Neural cell (in vitro differentiated cells): Measurements from ENCODE around the gene ZNF644. TPM values are rescaled to one million over a fixed set of nuclear protein-coding genes. Genes with fewer than 3 reads are reported as not detected.

Experiments used
- H2AFZ ChIP-seq: fragments of 200-600, 300-800 bp; sonication (generic), shearing (Covaris generic); 2 replicates; pipeline ENCODE4 v1.6.0; 2014; ENCODE audit warnings: low read depth, mild to moderate bottlenecking, antibody characterized with exemption, low read length, moderate library complexity
- H3F3A ChIP-seq: fragments of 200-600 bp; shearing (Covaris generic); 2 replicates; pipeline ENCODE4 v1.6.1; 2016; ENCODE audit warnings: mild to moderate bottlenecking, moderate library complexity, mixed read lengths, antibody characterized with exemption, low read length; ENCODE audit not compliant: insufficient read depth, poor library complexity, severe bottlenecking
- H3K27ac ChIP-seq: fragments of 200-600, 300-800 bp; sonication (generic), shearing (Covaris generic); 2 replicates; pipeline ENCODE4 v1.5.1; 2014; ENCODE audit warnings: mild to moderate bottlenecking, low read length, moderate library complexity
- H3K27me3 ChIP-seq: fragments of 300-800, 200-600 bp; sonication (generic), shearing (Covaris generic); 2 replicates; pipeline ENCODE4 v1.6.0; 2014; ENCODE audit warnings: mild to moderate bottlenecking, low read depth, low read length, moderate library complexity; ENCODE audit not compliant: insufficient read depth
- H3K36me3 ChIP-seq: fragments of 300-800, 200-600 bp; sonication (generic), shearing (Covaris generic); 2 replicates; pipeline ENCODE4 v1.5.1; 2014; ENCODE audit warnings: mild to moderate bottlenecking, antibody characterized with exemption, low read length, moderate library complexity; ENCODE audit not compliant: insufficient read depth
- H3K4me2 ChIP-seq: fragments of 300-800, 200-600 bp; sonication (generic), shearing (Covaris generic); 2 replicates; pipeline ENCODE4 v1.6.0; 2014; ENCODE audit warnings: mild to moderate bottlenecking, low read length
- H3K4me3 ChIP-seq: fragments of 300-800, 200-600 bp; sonication (generic), shearing (Covaris generic); 2 replicates; pipeline ENCODE4 v1.5.1; 2014; ENCODE audit warnings: mild to moderate bottlenecking, low read length, moderate library complexity
- H3K79me2 ChIP-seq: fragments of 200-600 bp; shearing (Covaris generic); replicated peaks from 2 replicates; pipeline ENCODE4 v1.6.0; 2014; ENCODE audit warnings: mild to moderate bottlenecking, low read length, moderate library complexity; ENCODE audit not compliant: insufficient read depth
- H3K9ac ChIP-seq: fragments of 300-800, 200-600 bp; sonication (generic), shearing (Covaris generic); 2 replicates; pipeline ENCODE4 v1.6.1; 2016; ENCODE audit warnings: mild to moderate bottlenecking, low read length, mixed read lengths
- H3K9me2 ChIP-seq: fragments of 200-600 bp; shearing (Covaris generic); 2 replicates; pipeline ENCODE4 v1.6.1; 2016; ENCODE audit warnings: mild to moderate bottlenecking, low read length, mixed read lengths; ENCODE audit not compliant: insufficient read depth
- H3K9me3 ChIP-seq: fragments of 200-600, 300-800 bp; sonication (generic), shearing (Covaris generic); 2 replicates; pipeline ENCODE4 v1.6.1; 2016; ENCODE audit warnings: mild to moderate bottlenecking, mixed run types, low read length, moderate library complexity, mixed read lengths
- H4K20me1 ChIP-seq: fragments of 200-600 bp; shearing (Covaris generic); 2 replicates; pipeline ENCODE4 v1.6.1; 2016; ENCODE audit warnings: mild to moderate bottlenecking, mixed run types; ENCODE audit not compliant: insufficient read depth
- CTCF ChIP-seq: fragments of 450-650 bp; IDR thresholded peaks from 2 replicates; pipeline ENCODE4 v1.5.1; 2014; ENCODE audit warnings: antibody characterized with exemption, mild to moderate bottlenecking, moderate library complexity; ENCODE audit not compliant: poor library complexity, severe bottlenecking
- EP300 ChIP-seq: fragments of 450-650 bp; conservative IDR thresholded peaks from 2 replicates; pipeline ENCODE4 v1.6.1; 2014; ENCODE audit warnings: antibody characterized with exemption, mild to moderate bottlenecking, moderate library complexity; ENCODE audit not compliant: poor library complexity, severe bottlenecking
- EZH2 ChIP-seq: fragments of 200-600, 300-800 bp; shearing (Covaris generic), sonication (generic); IDR thresholded peaks from 2 replicates; pipeline ENCODE4 v1.6.1; 2014; ENCODE audit warnings: antibody characterized with exemption, low read length, borderline replicate concordance, mild to moderate bottlenecking; ENCODE audit not compliant: insufficient read depth, poor library complexity, severe bottlenecking
- MXI1 ChIP-seq: fragments of 450-650 bp; conservative IDR thresholded peaks from 2 replicates; pipeline ENCODE4 v1.6.1; 2014; ENCODE audit warnings: antibody characterized with exemption, mild to moderate bottlenecking; ENCODE audit not compliant: poor library complexity, severe bottlenecking
- POLR2AphosphoS5 ChIP-seq: IDR thresholded peaks from 2 replicates; pipeline ENCODE4 v1.6.1; 2012
- RAD21 ChIP-seq: fragments of 450-650 bp; conservative IDR thresholded peaks from 2 replicates; pipeline ENCODE4 v1.6.1; 2014; ENCODE audit warnings: antibody characterized with exemption, mild to moderate bottlenecking, moderate library complexity
- REST ChIP-seq: IDR thresholded peaks from 2 replicates; pipeline ENCODE4 v1.6.1; 2012; ENCODE audit warnings: borderline replicate concordance
- SMC3 ChIP-seq: fragments of 450-650 bp; conservative IDR thresholded peaks from 2 replicates; pipeline ENCODE4 v1.6.1; 2014; ENCODE audit warnings: antibody characterized with exemption, mild to moderate bottlenecking, moderate library complexity; ENCODE audit not compliant: poor library complexity
- TAF1 ChIP-seq: IDR thresholded peaks from 2 replicates; pipeline ENCODE4 v1.6.1; 2012; ENCODE audit warnings: low read depth
- polyA plus RNA-seq: library from polyadenylated mRNA; depleted of rRNA; stranded (reverse); fragments of >200 nt; gene quantifications from 2 replicates; pipeline ENCODE4 v1.2.3, GENCODE V29; 2014

ZNF644 gene
- polyA plus RNA-seq, 1 donor from 2014 or later, result 71.7 TPM

DNA sequence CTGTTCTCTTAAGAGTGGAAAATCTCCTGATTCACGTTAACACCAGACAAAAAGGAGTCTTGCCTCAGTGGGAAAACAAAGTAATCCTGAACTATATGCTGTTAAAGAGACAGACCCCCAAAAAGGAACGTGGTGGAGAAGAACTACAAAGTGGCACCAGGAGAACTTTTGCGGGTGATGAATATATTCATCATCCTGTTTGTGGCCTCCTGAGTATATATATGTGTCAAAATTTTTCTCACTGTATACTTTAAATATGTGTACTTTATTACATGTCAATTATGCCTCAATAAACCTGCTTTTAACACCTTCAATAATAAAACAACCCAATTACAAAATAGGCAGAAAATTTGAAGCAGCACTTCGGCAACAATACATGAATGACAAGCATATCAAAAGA lies 31.1 kb downstream of the ZNF644 start:
- Histone ChIP-seq H3K9me3 (no peaks in the 10 kb centered on the region), H3K27me3 (no peaks in the 10 kb centered on the region), H3K4me3 (no peak overlapping the region), H3F3A (no peaks in the 10 kb centered on the region), H3K9ac (no peak overlapping the region), H3K36me3 (peaks cover 5% of the 10 kb centered on the region), H3K79me2 (peaks cover 100% of the 10 kb centered on the region), H3K9me2 (no peaks in the 10 kb centered on the region), H3K4me2 (no peak overlapping the region), H2AFZ (no peak overlapping the region), H4K20me1 (no peaks in the 10 kb centered on the region), H3K27ac (no peak overlapping the region)
- no peak for TF ChIP-seq CTCF
- no peak for TF ChIP-seq SMC3
- TF ChIP-seq POLR2AphosphoS5, result no peak
- TF ChIP-seq REST, result no peak
- TF ChIP-seq TAF1, result no peak

DNA sequence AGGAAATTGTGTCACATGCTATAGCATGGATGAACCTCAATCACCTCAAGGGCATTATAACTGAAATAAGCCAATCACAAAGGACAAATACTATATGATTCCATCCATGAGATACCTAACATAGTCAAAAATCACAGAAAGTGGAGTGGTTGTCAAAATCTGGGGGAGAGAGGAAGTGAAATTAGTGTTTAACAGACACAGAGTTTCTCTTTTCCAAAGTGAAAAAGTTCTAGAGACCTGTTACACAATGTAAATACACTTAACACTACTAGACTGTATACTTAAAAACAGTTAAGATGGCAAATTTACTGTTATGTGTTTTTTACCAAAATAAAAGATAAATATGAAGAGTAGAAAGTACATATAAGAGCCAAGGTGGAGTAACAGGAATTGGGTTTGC lies 31.8 kb downstream of the ZNF644 start:
- Histone ChIP-seq H3K36me3 (peaks cover 5% of the 10 kb centered on the region), H3K9me2 (no peaks in the 10 kb centered on the region), H3K9ac (no peak overlapping the region), H3K79me2 (peaks cover 100% of the 10 kb centered on the region), H3K4me3 (no peak overlapping the region), H2AFZ (no peak overlapping the region), H3F3A (no peaks in the 10 kb centered on the region), H3K27ac (no peak overlapping the region), H3K4me2 (no peak overlapping the region), H3K9me3 (no peaks in the 10 kb centered on the region), H3K27me3 (no peaks in the 10 kb centered on the region), H4K20me1 (no peaks in the 10 kb centered on the region)
- TF ChIP-seq MXI1 (no peak), EP300 (no peak), SMC3 (no peak), POLR2AphosphoS5 (no peak), REST (no peak), EZH2 (no peak), RAD21 (no peak), CTCF (no peak), TAF1 (no peak)
